Nephron progenitor cell (in vitro differentiated cells): ENCODE results near the gene TJP2.

Experiments
- DNase-seq: peaks from one replicate; pipeline ENCODE4 v3.0.0; 2021
- H3K27ac Mint-ChIP-seq: 2 replicates; pipeline ENCODE4 v1.8.0; 2021; ENCODE audit warnings: mild to moderate bottlenecking, moderate library complexity, mixed read lengths
- H3K27me3 Mint-ChIP-seq: 2 replicates; pipeline ENCODE4 v1.8.0; 2021; ENCODE audit warnings: mild to moderate bottlenecking, low read depth, mixed read lengths; ENCODE audit not compliant: poor library complexity
- H3K36me3 Mint-ChIP-seq: 2 replicates; pipeline ENCODE4 v1.8.0; 2021; ENCODE audit warnings: low read depth, mixed read lengths
- H3K4me1 Mint-ChIP-seq: 2 replicates; pipeline ENCODE4 v1.8.0; 2021; ENCODE audit warnings: mixed read lengths
- H3K4me3 Mint-ChIP-seq: 2 replicates; pipeline ENCODE4 v1.8.0; 2021; ENCODE audit warnings: mild to moderate bottlenecking, moderate library complexity, mixed read lengths
- H3K9me3 Mint-ChIP-seq: 2 replicates; pipeline ENCODE4 v1.8.0; 2021; ENCODE audit warnings: mild to moderate bottlenecking, moderate library complexity, mixed read lengths
- TF ChIP-seq, protein P1 (sequence below): fragments of 200-600 bp; sonication (generic); IDR thresholded peaks from 2 replicates; pipeline ENCODE4 v1.5.0; 2021; ENCODE audit warnings: antibody characterized with exemption

Gene TJP2

DNA sequence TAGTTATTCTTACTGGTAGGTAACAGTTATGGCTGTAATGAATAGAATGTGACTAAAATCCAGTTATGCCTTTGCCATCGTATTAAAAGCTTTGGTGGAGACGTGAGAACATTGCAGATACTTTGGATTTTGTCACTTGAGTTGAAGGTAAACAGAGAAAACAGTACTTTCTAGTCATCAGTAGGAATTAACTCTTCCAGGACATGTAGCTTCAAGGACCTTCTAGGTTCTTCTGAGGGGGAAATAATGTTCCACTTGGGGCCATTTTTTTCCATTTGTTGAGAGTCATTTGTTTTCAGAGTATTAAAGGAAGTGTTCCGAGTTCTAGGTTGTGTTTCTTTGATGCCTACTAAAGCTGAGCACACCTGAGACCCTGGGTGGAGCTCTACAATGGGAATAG is 6.1 kb downstream of the TJP2 start:
- H3K9me3 Mint-ChIP-seq = no peaks in the 10 kb centered on the region
- H3K27ac Mint-ChIP-seq = no peak overlapping the region
- H3K36me3 Mint-ChIP-seq = no peaks in the 10 kb centered on the region
- no peak for DNase-seq
- H3K4me3 Mint-ChIP-seq = no peak overlapping the region
- H3K4me1 Mint-ChIP-seq = peaks cover 20% of the 10 kb centered on the region
- TF ChIP-seq, protein P1, sequence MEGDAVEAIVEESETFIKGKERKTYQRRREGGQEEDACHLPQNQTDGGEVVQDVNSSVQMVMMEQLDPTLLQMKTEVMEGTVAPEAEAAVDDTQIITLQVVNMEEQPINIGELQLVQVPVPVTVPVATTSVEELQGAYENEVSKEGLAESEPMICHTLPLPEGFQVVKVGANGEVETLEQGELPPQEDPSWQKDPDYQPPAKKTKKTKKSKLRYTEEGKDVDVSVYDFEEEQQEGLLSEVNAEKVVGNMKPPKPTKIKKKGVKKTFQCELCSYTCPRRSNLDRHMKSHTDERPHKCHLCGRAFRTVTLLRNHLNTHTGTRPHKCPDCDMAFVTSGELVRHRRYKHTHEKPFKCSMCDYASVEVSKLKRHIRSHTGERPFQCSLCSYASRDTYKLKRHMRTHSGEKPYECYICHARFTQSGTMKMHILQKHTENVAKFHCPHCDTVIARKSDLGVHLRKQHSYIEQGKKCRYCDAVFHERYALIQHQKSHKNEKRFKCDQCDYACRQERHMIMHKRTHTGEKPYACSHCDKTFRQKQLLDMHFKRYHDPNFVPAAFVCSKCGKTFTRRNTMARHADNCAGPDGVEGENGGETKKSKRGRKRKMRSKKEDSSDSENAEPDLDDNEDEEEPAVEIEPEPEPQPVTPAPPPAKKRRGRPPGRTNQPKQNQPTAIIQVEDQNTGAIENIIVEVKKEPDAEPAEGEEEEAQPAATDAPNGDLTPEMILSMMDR = no peak
- H3K27me3 Mint-ChIP-seq = peaks cover 5% of the 10 kb centered on the region

DNA sequence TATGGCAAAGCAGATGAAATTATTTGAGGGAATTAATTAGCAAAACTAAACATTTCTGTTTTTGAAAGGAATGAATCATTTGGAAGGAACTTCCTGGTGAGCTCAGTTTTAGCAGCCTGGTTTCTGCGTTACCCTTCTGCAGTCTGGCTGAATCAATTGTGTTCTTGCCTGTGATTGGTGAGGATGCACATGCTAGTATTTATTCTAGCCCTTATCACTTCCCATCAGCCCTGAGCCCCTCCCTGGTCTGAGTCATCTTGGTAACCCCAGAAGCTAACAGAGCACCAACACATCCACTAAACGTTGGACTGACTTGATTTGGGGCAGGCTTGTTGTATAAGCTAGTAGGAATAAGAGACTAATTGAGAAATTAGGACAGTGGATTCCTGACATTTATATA is 6.6 kb downstream of the TJP2 start:
- DNase-seq = no peak
- H3K27me3 Mint-ChIP-seq = peaks cover under 1% of the 10 kb centered on the region
- no peak overlapping the region for H3K27ac Mint-ChIP-seq
- H3K4me3 Mint-ChIP-seq = no peak overlapping the region
- H3K9me3 Mint-ChIP-seq = no peaks in the 10 kb centered on the region
- no peaks in the 10 kb centered on the region for H3K36me3 Mint-ChIP-seq
- TF ChIP-seq, protein P1 = no peak
- peaks cover 16% of the 10 kb centered on the region for H3K4me1 Mint-ChIP-seq

DNA sequence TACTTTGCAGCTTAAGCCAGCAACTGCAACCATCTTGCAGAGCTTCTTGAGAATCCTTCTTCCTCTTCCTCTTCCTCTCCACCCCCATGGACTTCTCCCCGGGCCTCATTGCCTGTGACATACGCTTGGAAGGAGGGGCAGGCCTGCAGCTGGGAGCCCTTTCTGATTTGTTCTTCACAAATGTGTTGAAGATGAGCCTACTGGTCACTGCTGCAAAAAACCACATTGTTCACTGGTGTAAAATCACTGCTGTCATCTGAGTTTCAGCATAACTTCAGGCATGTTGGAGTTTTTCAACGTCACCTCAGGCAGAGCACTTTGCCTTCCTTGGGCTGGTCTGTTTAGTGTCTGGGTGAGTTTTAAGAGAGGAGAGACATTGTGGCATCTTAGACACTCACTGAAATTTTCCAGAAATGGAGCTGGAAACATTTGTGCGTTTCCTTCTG is 7.9 kb downstream of the TJP2 start:
- H3K27me3 Mint-ChIP-seq = no peaks in the 10 kb centered on the region
- no peaks in the 10 kb centered on the region for H3K36me3 Mint-ChIP-seq
- H3K4me1 Mint-ChIP-seq = peaks cover 12% of the 10 kb centered on the region
- no peak overlapping the region for H3K27ac Mint-ChIP-seq
- no peak for DNase-seq
- no peaks in the 10 kb centered on the region for H3K9me3 Mint-ChIP-seq
- no peak overlapping the region for H3K4me3 Mint-ChIP-seq
- TF ChIP-seq, protein P1 = no peak

DNA sequence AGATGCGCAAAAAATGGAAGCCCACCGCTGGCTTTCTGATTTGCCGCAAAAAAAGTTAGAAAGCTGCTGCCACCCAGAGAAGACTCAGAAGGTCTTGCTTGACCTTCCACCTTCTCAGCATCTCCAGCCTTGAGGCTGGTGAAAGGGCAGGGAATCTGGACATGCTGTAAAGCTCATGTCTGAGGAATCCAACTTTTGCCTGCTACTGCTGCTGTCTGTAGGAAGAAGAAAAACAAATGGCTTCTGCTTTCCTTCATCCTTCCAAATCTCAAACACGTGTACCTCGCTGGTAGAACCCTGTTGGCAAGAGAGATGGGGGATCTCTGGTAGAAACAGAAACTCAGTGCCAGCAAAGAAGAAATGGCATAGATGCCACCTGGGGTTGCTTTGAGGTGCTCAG is 10.2 kb downstream of the TJP2 start:
- no peaks in the 10 kb centered on the region for H3K9me3 Mint-ChIP-seq
- no peak overlapping the region for H3K4me3 Mint-ChIP-seq
- peaks cover 10% of the 10 kb centered on the region for H3K4me1 Mint-ChIP-seq
- no peaks in the 10 kb centered on the region for H3K27me3 Mint-ChIP-seq
- no peak overlapping the region for H3K27ac Mint-ChIP-seq
- TF ChIP-seq, protein P1 = no peak
- H3K36me3 Mint-ChIP-seq = no peaks in the 10 kb centered on the region
- no peak for DNase-seq

DNA sequence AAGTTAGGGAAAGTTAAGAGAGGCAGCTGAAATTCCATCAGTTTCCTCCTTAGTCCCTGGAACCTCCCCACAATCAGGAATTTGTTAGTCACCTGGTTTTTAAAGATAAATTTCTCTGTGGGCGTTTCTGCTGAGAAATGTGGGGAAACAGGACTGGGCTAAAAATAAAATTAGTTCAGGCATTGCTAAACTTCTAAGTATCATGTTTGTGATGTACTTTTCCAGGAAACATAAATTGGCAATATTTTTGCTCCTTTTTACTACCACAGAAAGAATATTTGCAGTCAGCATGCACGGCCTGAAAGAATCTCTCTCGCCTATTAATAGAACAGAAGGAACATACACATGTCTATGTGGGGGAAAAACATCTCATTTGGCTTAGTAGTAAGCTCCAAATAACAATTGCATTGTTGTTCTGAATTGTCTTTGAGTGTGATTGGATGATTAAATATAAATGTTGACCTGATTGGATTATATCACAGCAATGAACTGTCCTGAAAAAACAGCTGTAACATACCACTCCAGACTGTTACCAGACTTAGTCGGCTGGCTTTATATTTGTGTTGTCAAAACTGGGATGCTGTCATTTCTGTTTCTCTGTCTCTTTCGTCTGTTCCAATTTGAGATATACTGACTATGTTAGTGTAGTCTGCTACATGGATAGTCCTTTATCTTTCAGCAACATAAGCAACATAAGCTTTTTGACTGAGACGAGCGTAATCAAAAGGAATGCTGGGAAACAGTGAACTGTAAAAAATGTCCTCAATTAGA is 12.9 kb downstream of the TJP2 start:
- Mint-ChIP-seq H3K4me1 (peaks cover 11% of the 10 kb centered on the region), H3K9me3 (no peaks in the 10 kb centered on the region), H3K27ac (no peak overlapping the region), H3K27me3 (no peaks in the 10 kb centered on the region), H3K36me3 (no peaks in the 10 kb centered on the region), H3K4me3 (no peak overlapping the region)
- no peak for DNase-seq
- TF ChIP-seq, protein P1 = no peak

DNA sequence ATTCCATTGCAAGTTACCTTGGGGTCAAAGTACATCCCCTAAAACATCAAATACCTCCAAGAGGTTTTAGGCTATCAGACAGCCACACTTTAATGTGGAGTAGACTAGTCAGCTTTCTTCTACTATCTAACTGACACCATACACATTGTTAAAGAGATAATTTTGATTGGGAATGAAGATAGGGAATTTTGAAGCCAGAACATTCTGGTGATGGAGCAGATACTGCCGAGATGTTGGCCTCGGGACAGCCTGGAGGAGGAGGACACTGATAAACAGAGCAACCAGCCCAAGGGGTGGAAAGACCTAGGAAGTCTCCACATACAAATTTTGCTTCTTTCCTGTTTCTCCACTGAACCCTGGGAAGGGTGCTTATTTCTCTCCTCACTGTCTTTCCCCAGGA is 14.9 kb downstream of the TJP2 start:
- peaks cover 4% of the 10 kb centered on the region for H3K27me3 Mint-ChIP-seq
- H3K9me3 Mint-ChIP-seq = no peaks in the 10 kb centered on the region
- H3K4me3 Mint-ChIP-seq = no peak overlapping the region
- H3K4me1 Mint-ChIP-seq = peaks cover 11% of the 10 kb centered on the region
- no peak for DNase-seq
- no peak overlapping the region for H3K27ac Mint-ChIP-seq
- TF ChIP-seq, protein P1 = no peak
- H3K36me3 Mint-ChIP-seq = no peaks in the 10 kb centered on the region
